NCI-H1105 (cell line): ENCODE data around the gene MAP3K1.
"Not testable (repeated sequence)": the region's sequence is repeated elsewhere in the genome, so short reads cannot be mapped to it uniquely, and the experiment has no call there.

Experiments used
- DNase-seq: peaks from one replicate; lab custom pipeline; 2025; lab: John Stamatoyannopoulos, UW

The MAP3K1 gene

DNA sequence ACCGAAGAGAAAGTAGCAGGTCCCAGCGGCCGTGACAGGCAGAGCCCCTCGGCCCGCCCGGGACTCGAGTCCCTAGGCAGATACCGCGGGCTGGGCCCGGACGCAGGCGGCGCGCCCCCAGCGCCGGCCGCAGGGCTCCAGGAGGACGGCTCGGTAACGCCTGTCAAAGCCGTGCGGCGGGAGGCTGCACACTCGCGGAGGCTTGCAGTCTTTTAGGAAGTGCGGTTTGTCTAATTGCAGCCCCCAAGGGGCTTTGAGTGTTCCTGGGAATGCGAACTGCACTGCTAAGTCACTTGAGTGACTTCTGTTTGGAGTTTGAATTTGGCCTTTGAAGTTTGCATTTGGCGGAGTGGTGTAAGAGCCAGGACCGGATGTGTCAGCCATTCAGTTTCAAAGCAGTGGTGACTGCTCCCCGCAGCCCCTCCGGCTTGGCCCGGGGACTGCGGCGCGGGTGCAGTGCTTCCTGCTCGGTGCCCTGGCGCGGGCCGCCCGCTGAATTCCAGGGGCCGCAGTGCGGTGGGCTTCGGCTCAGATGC lies 1.3 kb downstream of the MAP3K1 start:
- no peak for DNase-seq

DNA sequence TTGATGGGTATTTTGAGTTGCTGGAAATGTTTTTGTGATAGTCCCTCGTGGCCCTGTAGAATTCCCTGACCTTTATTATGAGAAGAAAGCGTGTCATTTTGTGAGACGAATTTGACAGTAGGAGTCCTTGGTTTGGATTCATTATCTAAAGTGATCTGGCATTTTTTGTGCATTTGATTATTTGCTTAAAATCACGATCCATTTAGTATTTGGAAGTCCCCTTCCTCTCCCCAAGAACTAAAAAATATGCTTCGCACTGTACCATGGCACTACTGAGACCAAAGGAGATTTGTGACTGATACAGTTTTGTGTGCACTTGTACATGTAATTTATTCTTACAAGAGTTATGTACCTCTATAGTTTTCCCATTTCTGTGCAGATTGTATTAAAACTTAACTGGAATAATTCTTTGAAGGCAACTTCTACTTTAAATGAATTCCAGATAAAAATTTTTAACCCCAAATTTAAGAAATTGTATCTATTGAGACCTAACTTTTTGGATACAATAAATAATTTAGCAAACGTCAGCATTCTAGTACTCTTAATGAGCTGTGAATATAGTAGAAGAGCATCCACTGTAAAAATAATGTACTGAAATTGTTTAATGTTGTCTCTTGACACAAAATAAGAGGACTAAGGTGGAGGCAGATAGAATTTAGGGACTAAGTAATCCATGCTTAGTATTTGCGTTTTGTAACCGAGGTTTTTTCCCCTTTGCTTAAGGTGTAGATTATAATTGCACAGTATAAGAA lies 2.1 kb downstream of the MAP3K1 start:
- DNase-seq, result no peak

- no peak for DNase-seq
These were observed 3.2 kb downstream of the MAP3K1 start for GRCh38 chr5:56818450-56819037.

DNA sequence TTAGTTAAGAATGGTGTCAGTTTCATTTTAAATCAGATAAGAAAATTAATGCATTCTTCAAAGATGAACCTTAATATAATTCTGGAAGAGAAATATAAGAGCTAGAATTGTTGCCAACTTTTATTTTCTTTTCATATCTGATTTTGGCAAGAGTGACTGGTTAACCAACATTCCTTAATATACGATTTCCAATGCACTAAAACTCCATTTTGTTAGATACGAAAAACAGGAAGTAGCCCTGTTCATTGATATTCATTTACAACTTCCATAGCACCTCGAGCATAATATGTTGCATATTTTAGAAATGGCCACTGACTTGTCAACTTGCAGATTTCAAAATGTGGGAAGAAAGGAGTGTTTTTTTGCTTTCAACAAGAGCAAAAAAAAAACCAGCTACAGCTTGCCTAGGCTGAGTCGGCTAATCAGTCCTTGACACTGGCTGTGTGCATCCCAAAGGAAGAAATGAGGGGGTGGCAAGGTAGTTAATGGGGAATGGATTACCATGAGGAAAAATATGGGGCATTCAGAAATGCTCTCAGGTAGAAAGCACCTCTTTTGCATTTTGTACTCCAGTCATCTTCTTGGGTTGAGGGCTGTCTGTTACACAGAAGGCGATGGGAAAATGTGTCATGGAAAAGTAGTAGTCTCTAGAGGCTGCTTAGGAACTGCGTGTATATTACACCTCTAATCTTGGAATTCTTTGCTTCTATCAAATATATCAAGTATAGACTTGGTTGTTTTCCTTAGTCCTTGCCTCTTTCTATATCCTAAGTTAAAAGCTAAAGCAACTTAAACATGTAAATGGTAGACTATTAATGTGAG lies 3.9 kb downstream of the MAP3K1 start:
- DNase-seq, result no peak

- DNase-seq, result not testable (repeated sequence)
These were observed 6.5 kb downstream of the MAP3K1 start for GRCh38 chr5:56821868-56822267.

DNA sequence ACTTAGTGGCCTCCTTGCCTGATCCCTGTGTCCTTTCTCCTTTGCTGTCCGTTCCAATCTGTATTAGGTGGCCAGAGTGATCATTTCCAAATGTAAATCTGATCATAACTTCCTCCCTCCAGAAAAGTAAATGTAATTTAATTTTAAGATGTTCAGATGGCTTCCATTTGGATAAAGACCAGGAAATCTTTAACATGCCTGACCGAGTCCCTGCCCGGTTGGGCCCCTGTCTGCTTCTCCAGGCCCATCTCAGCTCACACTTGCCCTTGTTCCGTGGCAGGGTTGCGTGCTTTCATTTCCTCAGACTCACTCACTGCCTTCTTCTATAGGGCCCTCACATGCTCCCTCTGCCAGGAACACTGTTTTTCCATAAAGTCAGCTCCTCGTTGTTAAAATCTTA lies 7.6 kb downstream of the MAP3K1 start:
- DNase-seq, result no peak

GRCh38 chr5:56824019-56824418 lies 8.7 kb downstream of the MAP3K1 start:
- DNase-seq, result no peak

DNA sequence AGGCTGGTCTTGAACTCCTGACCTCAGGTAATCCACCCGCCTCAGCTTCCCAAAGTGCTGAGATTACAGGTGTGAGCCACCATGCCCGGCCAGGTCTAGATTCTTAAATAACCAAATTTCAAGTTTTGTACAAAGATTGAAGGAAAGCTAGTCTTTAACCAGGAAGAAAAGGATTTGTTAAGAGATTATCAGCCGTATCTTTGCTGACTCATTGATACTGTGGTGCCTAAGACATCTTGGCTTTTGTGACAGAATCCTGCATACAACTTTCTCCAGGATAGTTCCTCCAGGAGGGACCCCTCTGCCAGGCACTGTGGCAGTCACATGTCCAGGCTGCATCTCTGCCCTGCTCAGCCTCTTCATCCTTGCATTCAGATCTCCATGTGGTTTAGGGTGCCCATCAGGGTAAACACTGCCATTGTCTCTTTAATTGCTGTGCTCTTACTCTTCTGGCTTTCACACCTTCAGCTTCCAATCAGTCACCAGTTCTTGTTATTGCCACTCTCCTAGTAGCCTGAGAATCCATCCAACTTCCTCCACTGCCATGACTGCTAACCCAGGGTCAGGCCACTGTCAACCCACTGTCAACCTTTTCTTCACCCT lies 10.0 kb downstream of the MAP3K1 start:
- DNase-seq, result no peak

GRCh38 chr5:56827049-56827448 lies 11.7 kb downstream of the MAP3K1 start:
- no peak for DNase-seq

DNA sequence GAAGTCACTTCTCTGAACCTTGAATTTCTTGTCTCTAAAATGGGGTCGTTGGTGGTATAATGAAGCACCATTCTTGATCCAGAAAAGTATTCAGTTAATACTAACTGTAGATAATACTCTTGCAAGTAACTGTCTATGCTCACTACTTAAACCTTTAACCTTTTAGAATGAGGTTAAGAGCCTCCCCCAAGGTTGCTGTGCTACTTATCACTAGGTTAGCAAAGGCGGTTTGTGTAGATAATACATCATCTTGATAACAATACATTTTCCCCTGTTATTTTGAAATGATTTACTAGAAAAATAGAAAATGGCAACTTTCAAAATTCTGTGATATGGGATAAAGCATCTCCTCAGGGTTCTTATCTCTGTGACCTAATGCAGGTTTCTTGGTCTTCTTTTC lies 12.6 kb downstream of the MAP3K1 start:
- no peak for DNase-seq

DNA sequence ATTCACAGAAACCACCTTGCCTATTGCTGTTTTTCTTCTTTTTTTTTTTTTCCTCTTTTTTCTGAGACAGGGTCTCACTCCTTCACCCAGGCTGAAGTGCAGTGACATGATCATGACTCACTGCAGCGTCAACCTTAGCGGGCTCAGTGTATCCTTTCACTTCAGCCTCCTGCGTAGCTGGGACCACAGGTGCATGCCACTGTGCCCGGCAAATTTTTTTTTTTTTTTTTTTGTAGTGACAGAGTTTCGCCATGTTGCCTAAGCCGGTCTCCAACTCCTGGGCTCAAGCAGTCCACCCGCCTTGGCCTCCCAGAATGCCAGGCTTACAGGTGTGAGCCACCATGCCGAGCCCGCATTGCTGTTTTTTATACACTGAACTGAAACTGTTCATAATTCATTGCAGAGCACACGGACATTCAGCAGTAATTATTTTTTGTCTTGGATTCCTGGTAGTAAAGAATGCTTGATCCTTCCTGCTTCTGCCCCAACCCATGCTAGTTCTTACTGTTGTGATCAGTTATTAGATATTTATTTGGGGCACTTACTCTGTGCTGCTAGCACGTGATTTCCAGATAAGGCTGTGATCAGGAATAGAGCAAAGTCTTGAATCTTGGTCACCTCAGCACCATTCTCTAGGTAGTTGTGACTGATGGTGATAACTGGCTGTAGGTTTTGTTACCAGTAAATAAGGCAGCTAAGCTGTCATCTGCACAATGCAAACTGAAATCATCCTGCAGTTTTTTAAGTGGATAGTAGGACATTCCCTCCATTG lies 14.0 kb downstream of the MAP3K1 start:
- no peak for DNase-seq

- no peak for DNase-seq
These were observed 16.4 kb downstream of the MAP3K1 start for GRCh38 chr5:56831773-56832172.

- no peak for DNase-seq
These were observed 18.0 kb downstream of the MAP3K1 start for GRCh38 chr5:56833325-56833724.

DNA sequence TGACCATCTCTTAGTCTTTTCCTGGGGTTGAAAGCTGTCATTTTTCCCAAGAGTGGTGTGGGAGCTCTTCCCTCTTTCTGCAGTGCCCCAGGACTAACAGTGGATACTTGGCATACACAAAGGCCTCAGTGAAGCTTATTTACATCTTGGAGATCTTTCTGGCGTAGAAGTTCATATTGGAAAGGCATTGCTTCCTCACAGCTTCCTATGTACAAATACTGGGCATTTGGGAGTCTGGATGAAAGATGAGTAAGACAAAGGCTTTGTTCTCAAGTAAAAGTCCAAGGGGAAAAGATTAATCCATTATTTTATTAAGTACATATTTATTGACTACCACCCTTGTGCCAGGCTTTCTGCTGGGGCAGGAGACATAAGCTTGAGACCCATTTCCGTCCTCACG lies 22.0 kb downstream of the MAP3K1 start:
- no peak for DNase-seq

GRCh38 chr5:56837956-56838355 lies 22.6 kb downstream of the MAP3K1 start:
- no peak for DNase-seq

GRCh38 chr5:56838409-56839039 lies 23.2 kb downstream of the MAP3K1 start:
- DNase-seq, result no peak

DNA sequence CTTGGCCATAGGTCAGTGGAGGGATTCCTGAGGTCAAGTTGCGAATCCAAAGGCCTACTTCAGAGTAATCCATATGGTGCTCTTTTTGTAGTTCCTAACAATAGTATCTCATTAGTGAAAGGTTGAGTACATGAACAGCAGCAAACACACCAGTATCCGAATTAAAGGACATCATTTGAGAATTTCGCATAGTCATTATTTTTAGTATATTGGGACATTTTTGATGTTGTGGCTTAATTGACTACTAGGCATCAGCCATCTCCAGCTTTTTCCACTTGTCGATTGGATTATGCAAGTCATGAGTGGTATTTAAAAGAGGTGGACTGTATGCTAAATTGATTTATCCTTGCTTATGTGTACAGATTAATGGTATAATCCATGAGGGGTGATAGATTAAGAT lies 23.7 kb downstream of the MAP3K1 start:
- no peak for DNase-seq

DNA sequence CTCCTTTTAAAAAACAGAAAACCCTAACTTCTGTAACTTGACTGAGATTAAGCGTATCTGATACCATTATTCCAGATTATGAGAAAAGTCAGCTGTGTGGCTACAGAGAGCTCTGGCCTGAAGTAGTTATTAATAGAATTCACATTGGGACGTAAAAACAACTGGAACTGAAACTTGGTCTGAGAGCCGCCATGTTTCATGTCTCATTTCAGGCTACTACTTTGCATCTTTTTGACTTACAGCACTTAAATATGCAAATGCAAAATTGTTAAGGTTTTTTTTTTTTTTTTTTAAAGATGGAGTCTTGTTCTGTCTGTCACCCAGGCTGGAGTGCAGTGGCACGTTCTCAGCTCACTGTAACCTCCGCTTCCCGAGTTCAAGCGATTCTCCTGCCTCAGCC lies 25.2 kb downstream of the MAP3K1 start:
- DNase-seq, result no peak

DNA sequence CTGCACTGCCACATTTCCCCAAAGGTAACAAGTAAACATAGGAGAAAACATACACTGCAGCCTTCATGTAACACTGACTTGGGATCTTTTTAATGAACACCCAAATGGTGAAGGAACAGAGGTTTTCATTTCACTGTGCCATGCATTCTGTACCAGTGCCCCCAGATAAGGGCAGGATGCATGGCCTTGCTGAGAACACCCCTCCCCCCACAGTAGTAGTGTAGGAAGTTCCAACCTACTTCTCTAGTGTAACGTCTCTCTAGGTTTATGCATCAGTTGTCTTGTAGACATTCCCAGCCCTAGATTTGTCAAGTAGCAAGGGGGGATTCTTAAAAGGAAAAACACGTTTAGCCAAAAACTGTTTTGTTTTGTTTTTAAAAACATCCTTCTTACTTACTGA lies 29.9 kb downstream of the MAP3K1 start:
- no peak for DNase-seq

GRCh38 chr5:56845904-56846480 lies 30.6 kb downstream of the MAP3K1 start:
- no peak for DNase-seq

DNA sequence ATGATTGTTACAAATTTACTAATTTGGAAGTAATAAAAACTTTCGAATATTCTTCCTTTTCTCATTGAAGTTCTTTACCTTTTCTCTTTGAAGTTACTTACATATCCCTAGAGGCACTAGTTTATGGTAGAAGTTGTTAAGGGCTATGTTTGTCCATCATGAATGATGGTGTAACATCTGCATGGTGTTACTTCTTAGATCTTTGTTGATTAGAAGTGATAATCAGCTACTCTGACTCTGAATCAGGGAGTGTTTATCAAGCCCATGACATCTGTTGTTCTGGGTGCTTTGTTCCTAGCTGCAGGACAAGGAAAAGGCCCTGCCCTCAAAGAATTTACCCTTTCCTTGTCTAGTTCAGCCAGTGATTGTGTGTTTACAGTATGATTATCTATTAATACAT lies 32.9 kb downstream of the MAP3K1 start:
- no peak for DNase-seq
